ENCODE data around the gene CXCL5.

- TF ChIP-seq CTCF (IDR thresholded peaks at IDR 0.05) (no peak), POLR2A (IDR thresholded peaks at IDR 0.05) (no peak)
Observed at GRCh38 chr4:73970011-73970410, 28.5 kb downstream of the CXCL5 start.
